Muscle layer of duodenum (tissue), 2 donors: Measurements from ENCODE around the gene NFIA.
"Not testable (repeated sequence)": the region's sequence is repeated elsewhere in the genome, so short reads cannot be mapped to it uniquely, and the experiment has no call there.

Experiments used
- H3K27ac ChIP-seq: one replicate; pipeline ENCODE4 v1.7.0; 2013; ENCODE audit warnings: mild to moderate bottlenecking, low read length
- H3K27me3 ChIP-seq: one replicate; pipeline ENCODE4 v1.7.0; 2013; ENCODE audit warnings: low read depth, mild to moderate bottlenecking, control low read depth, low read length
- H3K36me3 ChIP-seq, 2 donors: one replicate each; pipeline ENCODE4 v1.7.0; 2013; ENCODE audit warnings: low read length in 2 of 2, control low read depth in 1 of 2, mild to moderate bottlenecking in 1 of 2; ENCODE audit not compliant: insufficient read depth in 2 of 2, control insufficient read depth in 1 of 2
- H3K4me1 ChIP-seq, 2 donors: one replicate each; pipeline ENCODE4 v1.7.0; 2013; ENCODE audit warnings: low read length in 2 of 2, mild to moderate bottlenecking in 2 of 2, control low read depth in 1 of 2, moderate library complexity in 1 of 2; ENCODE audit not compliant: insufficient read depth in 2 of 2, control insufficient read depth in 1 of 2
- H3K4me3 ChIP-seq, 2 donors: one replicate each; pipeline ENCODE4 v1.7.0; 2013; ENCODE audit warnings: low read length in 2 of 2, low read depth in 1 of 2, mild to moderate bottlenecking in 1 of 2
- H3K9me3 ChIP-seq, 2 donors: one replicate each; pipeline ENCODE4 v1.7.0; 2013; ENCODE audit warnings: low read length in 2 of 2, control low read depth in 1 of 2, mild to moderate bottlenecking in 1 of 2; ENCODE audit not compliant: control insufficient read depth in 1 of 2
- donor health status: healthy.

Gene NFIA

GRCh38 chr1:61124078-61124477, 41.7 kb downstream of the NFIA start:
- no peak overlapping the region for H3K27ac ChIP-seq
- H3K36me3 ChIP-seq: no peaks in the 10 kb centered on the region
- H3K9me3 ChIP-seq: no peaks in the 10 kb centered on the region
- H3K4me3 ChIP-seq: no peak overlapping the region
- peaks cover 7 to 49% of the 10 kb centered on the region in 2 donors for H3K4me1 ChIP-seq
- no peaks in the 10 kb centered on the region for H3K27me3 ChIP-seq

- no peaks in the 10 kb centered on the region for H3K27me3 ChIP-seq
- no peak overlapping the region for H3K4me3 ChIP-seq
- peaks cover 3 to 42% of the 10 kb centered on the region in 2 donors for H3K4me1 ChIP-seq
- no peaks in the 10 kb centered on the region for H3K9me3 ChIP-seq
- H3K27ac ChIP-seq: no peak overlapping the region
- no peaks in the 10 kb centered on the region for H3K36me3 ChIP-seq
These were observed 42.3 kb downstream of the NFIA start for GRCh38 chr1:61124696-61125095.

DNA sequence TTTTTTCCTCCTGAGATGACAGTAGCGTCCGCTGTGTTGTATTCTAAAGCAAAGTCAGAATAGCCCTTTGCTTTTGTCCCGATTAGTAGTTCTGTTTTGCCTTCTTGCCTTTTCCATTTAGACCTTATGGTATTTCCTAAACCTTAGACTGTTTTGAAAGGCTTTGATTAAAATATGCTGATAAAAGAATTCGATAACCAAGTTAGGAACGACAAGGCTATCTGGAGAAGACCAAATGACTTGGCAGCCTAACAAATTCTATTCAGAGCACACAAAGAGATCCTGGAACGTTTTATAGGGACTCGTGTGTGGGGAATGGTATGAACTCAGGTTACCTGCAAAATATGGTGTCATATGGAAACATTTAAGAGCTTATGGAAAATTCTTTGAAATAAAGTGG, 42.9 kb downstream of the NFIA start:
- Histone ChIP-seq H3K27ac (no peak overlapping the region), H3K4me3 (no peak overlapping the region), H3K36me3 (no peaks in the 10 kb centered on the region), H3K4me1 (peaks cover 0 to 37% of the 10 kb centered on the region in 2 donors), H3K9me3 (no peaks in the 10 kb centered on the region), H3K27me3 (no peaks in the 10 kb centered on the region)

DNA sequence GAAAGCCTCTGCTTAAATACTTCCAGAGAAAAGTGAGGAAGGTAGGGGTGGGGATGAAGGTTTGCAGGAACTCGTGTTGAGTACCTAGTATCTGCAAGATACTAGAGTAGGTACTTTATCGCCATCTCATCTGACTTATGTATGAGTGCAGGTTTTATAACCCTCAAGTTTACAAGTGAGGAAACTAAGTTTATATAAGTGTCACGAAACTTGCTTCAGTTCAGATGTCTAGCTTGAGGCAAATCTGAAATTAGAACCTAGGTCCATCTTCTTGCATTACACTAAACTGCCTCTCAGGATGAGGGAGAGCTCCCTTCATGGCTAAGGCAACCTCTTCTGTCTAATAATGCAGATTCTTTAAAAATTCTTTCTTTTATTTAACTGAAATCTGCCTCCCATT, 43.5 kb downstream of the NFIA start:
- Histone ChIP-seq H3K27me3 (no peaks in the 10 kb centered on the region), H3K4me3 (no peak overlapping the region), H3K9me3 (no peaks in the 10 kb centered on the region), H3K27ac (no peak overlapping the region), H3K36me3 (no peaks in the 10 kb centered on the region), H3K4me1 (peaks cover 0 to 31% of the 10 kb centered on the region in 2 donors)

DNA sequence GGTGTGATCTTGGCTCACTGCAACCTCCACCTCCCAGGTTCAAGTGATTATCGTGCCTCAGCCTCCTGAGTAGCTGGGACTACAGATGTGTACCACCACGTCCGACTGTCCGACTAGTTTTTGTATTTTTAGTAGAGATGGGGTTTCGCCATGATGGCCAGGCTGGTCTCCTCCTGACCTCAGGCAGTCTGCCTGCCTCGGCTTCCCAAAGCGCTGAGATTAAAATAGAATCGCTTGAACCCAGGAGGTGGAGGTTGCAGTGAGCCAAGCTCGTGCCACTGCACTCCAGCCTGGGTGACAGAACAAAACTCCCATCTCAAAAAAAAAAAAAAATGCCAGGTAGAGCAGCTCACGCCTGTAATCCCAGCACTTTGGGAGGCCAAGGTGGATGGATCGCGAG, 44.5 kb downstream of the NFIA start:
- not testable (repeated sequence) for H3K27ac ChIP-seq

DNA sequence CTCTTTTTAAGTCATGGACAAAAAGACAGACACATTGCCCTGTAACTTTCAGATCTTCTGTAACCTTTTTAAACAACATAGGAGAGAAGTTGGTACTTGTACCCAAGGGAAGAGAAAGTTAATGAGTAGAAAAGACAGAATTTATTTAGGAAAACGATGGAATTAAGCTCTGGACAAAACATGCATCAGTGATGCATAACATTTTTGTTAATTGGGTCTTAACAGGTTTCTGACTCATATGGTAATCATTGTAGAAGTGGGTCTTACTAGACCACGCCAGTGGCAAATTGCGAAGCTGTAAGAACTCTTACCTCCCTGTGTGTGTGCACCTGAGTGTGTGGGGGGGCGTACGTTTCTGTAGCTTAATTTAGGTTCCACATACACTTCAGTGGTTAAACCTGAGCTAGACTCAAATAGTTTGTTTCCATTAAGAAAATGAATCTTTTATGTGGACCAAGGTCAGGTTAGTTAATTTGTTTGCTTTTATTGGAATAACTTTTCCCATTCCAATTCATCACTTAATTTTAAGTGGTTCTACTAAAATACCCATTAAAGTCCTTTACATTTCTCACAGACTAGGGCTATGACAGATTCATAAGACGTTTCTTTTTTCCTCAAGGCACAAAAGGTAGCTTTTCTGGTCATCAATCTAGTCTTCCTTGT, 48.1 kb downstream of the NFIA start:
- H3K4me3 ChIP-seq: no peak overlapping the region
- H3K9me3 ChIP-seq: no peaks in the 10 kb centered on the region
- H3K27me3 ChIP-seq: no peaks in the 10 kb centered on the region
- H3K27ac ChIP-seq: peak overlapping the region; percentile 17
- peaks cover 4 to 18% of the 10 kb centered on the region in 2 donors for H3K4me1 ChIP-seq
- H3K36me3 ChIP-seq: no peaks in the 10 kb centered on the region

More for the DNA sequence above, 44.5 kb downstream of the NFIA start:
- not testable (repeated sequence) for H3K4me3 ChIP-seq, H3K9me3 ChIP-seq, H3K36me3 ChIP-seq, H3K27me3 ChIP-seq
- H3K4me1 ChIP-seq: peaks cover 4 to 30% of the 10 kb centered on the region in 2 donors

GRCh38 chr1:61131248-61131647, 48.9 kb downstream of the NFIA start:
- no peaks in the 10 kb centered on the region for H3K9me3 ChIP-seq
- no peaks in the 10 kb centered on the region for H3K36me3 ChIP-seq
- H3K4me1 ChIP-seq: peaks cover 4 to 12% of the 10 kb centered on the region in 2 donors
- no peak overlapping the region for H3K4me3 ChIP-seq
- no peaks in the 10 kb centered on the region for H3K27me3 ChIP-seq
- no peak overlapping the region for H3K27ac ChIP-seq

DNA sequence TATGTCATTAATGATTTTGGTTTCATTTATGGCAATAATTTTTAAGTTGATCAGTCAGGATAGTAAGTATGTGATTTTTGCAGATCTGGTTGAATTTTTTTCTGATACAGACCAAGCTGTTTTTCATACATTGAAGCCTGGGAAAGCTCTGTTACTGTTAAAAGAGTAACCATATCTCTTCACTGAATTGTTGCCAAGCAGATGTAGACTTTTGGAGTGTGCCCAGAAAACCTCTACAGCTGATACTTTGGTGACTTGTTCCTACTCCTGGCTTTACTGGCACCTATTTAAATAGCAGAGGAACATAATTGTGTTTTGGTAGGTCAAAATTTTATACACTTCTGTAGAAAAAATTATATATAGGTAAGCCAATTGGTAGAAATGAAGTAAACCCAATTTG, 49.4 kb downstream of the NFIA start:
- Histone ChIP-seq H3K4me3 (peak overlapping the region in 1 of 2 donors; percentile 35), H3K27ac (peak overlapping the region; percentile 72), H3K4me1 (peaks cover 4 to 12% of the 10 kb centered on the region in 2 donors)

GRCh38 chr1:61132176-61132638, 49.8 kb downstream of the NFIA start:
- peak overlapping the region; percentile 72 for H3K27ac ChIP-seq
- H3K4me1 ChIP-seq: peaks cover 4 to 12% of the 10 kb centered on the region in 2 donors
- H3K4me3 ChIP-seq: peak overlapping the region in 1 of 2 donors; percentile 35
- H3K36me3 ChIP-seq: no peaks in the 10 kb centered on the region
- H3K9me3 ChIP-seq: no peaks in the 10 kb centered on the region
- no peaks in the 10 kb centered on the region for H3K27me3 ChIP-seq

More for the DNA sequence above, 49.4 kb downstream of the NFIA start:
- no peaks in the 10 kb centered on the region for H3K36me3 ChIP-seq
- no peaks in the 10 kb centered on the region for H3K27me3 ChIP-seq
- no peaks in the 10 kb centered on the region for H3K9me3 ChIP-seq

DNA sequence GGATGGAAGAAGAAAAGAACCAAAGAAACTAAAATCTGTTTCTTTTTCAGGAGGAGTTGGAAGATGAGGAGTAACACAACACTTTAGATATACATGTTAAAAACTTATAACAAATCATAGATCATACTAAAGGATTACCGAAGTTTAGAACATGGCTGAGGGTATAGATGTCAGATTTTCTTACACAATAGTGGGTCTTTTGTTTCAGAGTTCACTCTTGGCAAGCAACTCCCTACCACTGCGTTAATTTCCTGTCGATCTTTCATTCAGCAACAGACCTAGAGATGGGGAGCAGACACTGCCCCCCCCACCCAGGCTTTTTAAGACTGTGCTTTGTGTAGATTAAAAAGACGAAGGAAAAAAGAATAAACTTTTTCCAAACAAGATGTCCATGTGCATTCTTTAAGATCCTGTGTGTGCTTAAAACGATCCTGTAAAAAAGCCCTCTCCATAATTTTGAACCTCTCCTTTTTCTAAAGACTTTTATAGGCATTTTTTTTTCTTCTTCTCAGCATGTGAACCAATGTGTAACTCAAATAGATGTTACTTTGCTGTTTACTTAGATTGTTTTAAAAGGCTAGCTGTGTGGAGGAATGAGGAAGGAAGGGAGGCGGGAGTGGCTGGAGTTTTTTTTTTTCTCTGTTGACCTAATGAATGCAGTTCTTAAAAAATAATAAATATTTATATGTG, 50.4 kb downstream of the NFIA start:
- Histone ChIP-seq H3K4me1 (peaks cover 4 to 12% of the 10 kb centered on the region in 2 donors), H3K36me3 (no peaks in the 10 kb centered on the region), H3K27me3 (no peaks in the 10 kb centered on the region), H3K27ac (peak overlapping the region; percentile 72), H3K4me3 (peak overlapping the region in 1 of 2 donors; percentile 35), H3K9me3 (no peaks in the 10 kb centered on the region)

- Histone ChIP-seq H3K36me3 (no peaks in the 10 kb centered on the region), H3K9me3 (no peaks in the 10 kb centered on the region), H3K4me3 (no peak overlapping the region), H3K27ac (peak overlapping the region; percentile 72), H3K4me1 (peaks cover 4 to 12% of the 10 kb centered on the region in 2 donors), H3K27me3 (no peaks in the 10 kb centered on the region)
These were observed 51.1 kb downstream of the NFIA start for GRCh38 chr1:61133335-61134019.
